CD4-positive, alpha-beta T cell treated with Interleukin-2 at 100 ng/mL for 4 hours (primary cell): Measurements from ENCODE around the gene PRR23E.

Experiments used
- DNase-seq: peaks from one replicate; pipeline ENCODE4 v3.0.0-alpha.2; 2020; ENCODE audit warnings: low spot score

Gene PRR23E

DNA sequence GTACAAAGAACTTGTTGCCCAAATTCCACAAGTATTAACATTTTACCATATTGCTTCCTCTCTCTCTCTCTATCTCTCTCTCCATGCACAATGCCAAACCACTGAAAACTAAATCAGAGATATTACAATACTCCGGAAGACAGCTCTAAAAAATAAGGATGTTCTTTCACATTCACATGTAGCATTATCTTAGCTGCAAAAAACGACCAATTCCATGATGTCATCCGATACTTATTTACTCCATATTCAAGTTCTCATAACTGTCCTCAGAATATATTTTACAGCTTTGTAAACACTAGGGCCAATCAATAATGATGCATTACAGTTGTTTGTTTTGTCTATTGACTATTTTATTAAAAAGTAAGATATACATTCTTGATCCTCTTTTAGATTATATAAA is 7.7 kb upstream of the PRR23E start:
- DNase-seq: no peak

DNA sequence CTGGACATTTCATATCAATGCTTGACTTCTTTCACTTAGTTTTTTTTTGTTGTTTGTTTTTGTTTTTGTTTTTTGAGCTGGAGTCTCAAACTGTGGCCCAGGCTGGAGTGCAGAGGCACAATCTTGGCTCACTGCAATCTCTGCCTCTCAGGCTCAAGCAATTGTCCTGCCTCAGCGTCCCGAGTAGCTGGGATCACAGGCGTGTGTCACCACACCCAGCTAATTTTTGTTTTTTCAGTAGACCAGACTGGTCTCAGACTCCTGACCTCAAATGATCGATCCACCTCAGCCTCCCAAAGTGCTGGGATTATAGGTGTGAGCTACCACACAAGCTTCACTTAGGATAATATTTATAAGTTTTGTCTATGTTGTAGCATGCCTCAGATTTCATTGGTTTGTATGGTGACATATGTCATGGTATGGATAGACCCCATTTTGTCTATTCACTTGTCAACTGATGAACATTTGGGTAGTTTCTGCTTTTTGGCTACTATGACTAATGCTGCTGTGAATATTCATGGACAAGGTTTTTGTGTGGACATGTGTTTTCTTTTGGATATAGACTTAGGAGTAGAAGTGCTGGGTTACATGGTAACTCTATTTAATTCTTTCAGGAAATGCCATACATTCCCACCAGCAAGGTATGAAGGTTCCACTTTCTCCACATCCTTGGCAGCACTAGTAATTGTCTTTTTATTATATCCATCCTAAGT is 6.8 kb upstream of the PRR23E start:
- DNase-seq: no peak

DNA sequence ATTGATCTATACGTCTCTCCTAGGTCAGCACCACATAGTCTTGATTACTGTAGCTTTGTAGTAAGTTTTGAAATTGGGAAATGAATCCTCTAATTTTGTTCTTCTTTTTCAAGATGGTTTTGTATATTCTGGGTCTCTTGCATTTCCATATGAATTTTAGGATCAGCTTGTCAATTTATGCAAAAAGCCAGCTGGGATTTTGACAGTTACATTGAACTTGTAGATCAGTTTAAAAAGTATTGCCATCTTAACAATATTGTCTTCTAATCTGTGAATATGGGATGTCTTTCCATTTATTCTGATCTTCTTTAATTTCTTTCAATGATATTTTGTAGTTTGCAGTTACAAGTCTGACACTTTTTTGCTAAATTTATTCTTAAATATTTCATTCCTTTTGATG is 5.6 kb upstream of the PRR23E start:
- no peak for DNase-seq

GRCh38 chr3:127193341-127193740 is 410 bp downstream of the PRR23E start:
- no peak for DNase-seq

GRCh38 chr3:127193775-127194174 is 844 bp downstream of the PRR23E start:
- no peak for DNase-seq

DNA sequence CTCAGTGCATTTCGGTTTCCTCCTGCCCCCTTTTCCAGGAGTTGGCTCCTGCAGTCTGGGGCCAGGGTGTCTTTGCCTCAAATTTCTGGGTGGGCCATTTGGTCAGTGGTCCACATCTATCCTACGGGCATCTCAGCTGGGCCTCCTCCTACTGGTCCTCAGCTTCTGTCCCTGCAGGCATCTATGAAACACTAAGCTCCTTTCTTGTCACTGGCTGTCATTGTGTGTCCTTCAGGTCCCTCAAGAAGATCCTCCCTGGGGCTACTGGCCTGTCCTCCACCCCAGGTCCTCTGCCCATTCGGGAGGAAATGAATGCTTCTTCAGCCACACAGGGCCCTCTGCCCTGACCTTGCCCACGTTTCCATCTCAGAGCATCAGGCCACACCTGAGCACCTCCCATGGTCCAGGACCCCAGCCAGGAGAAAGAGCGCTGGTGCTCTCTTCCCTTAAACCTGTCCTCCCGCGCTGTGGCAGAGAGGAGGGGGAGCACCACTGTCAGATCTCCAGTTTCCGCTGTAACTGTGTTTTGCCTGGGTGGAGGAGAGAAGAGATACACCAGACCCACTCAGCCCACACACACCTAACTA is 1.8 kb downstream of the PRR23E start:
- no peak for DNase-seq

- DNase-seq: no peak
Measured at GRCh38 chr3:127195417-127195816, 2.5 kb downstream of the PRR23E start.

DNA sequence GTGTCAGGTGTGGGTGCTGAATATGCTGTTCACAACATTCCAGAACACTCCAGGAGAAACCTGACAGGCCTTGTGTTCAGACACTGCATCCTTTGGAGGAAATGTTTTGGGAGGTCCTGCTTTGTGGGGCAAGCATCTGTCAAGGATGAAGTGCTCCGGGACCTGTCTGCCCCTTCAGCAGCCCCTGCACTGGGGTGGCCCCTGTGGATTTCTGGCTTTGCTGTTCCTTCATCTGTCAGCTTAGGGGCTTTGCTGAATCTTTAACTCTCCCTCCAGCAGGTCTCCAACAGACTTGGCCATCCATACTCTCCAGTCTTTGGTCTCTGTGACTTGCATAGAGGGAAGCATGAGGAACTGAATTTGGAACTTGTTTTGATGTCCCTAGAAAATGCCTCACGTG is 3.1 kb downstream of the PRR23E start:
- DNase-seq: no peak

GRCh38 chr3:127196466-127197299 is 3.8 kb downstream of the PRR23E start:
- no peak for DNase-seq

GRCh38 chr3:127197300-127198189 is 4.6 kb downstream of the PRR23E start:
- no peak for DNase-seq

GRCh38 chr3:127200086-127200691 is 7.3 kb downstream of the PRR23E start:
- DNase-seq: no peak

DNA sequence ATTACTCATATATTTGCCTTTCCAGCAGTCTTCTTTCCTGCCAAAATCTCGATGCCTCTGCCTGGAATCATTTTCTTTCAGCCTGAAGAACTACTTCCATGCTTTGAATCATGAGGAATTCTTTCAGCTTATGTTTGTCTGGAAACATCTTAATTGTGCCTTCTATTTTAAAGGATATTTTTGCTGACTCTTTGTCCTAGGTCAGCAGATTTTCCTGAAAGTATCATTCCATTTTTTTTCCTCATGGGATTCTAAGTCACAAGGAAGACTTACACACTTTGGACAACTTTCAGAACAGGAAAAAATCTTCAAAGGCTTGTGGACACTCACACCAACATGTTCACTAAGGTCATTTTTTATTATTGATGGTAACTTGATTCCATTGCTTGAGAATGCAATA is 10.1 kb downstream of the PRR23E start:
- DNase-seq: no peak

- no peak for DNase-seq
Measured at GRCh38 chr3:127204841-127205582, 12.1 kb downstream of the PRR23E start.

GRCh38 chr3:127206154-127206553 is 13.2 kb downstream of the PRR23E start:
- DNase-seq: no peak

DNA sequence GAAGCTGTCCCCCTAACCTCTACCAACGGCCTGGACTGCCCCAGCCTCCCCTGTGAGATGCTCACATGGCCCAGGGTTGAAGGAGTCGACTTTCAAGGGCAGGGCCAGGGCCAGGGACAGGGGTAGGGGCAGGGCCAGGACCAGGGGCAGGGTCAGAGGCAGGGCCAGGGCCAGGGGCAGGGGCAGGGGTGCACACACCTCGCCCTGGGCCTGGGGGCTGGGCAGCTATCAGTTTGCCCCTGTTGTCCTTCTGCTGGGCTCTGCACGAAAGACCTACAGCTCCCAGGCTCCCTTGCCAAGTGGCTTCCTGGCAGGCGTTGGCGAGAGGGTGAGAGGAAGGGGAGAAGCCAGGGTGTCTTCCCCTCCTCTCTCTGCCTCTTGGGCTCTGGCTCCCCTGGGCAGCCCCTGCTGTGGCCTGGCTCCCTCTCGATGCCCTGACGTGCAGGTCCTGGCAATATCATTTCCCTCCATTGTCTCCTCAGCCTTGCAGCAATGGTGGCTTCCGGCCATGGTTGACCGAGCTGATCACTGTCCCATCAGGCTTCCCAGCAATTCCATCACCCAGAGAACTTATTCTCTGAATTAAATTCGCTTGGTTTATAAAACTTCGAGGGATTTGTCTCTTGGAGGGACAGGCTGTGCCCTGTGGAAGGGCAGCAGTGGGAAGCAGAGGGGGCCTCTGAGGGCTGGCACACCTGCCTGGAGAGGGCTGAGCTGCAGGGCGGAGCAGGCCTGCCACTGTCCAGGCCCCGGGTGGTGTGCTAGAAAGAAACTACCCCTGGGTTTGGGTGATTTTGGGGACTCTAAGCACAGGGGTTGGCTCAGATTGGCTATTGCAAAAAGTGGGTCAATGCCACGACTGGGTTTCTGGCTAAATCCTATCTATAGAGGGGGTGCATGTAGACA is 13.9 kb downstream of the PRR23E start:
- no peak for DNase-seq

DNA sequence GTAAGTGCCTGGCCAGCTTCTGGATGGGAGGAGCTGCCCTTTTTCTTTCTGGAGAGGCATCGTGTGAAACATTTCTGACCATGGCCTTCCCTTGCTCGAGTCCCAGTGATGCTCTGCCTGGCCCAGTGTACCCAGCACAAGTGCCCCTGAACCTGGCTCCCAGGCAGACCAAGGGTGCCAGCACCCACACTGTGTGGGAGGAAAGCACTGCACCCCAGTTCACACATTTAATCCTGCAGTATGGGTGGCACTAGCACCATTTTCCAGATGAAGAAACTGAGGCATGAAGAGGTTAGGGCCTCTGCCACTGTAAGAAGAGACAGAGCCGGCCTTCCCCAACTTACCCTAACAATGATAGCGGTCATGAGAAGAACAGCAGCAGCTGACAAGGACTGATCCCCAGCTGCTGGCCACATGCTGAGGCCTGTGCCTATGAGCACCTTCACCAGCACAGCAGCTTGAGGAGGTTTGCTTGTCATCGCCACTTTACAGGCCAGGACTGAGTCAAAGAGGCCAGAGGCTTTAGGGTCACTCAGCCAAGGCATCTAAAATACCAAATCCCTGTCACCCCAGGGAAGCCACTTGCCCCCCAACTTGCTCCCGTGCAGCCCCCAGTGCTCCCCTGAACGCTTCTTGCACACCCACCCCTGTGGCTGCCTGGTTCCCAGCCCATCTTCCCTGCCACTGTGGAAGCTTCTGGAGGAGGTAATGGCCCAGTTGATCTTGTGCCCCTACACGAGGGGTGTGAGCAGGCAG is 15.0 kb downstream of the PRR23E start:
- no peak for DNase-seq

GRCh38 chr3:127208483-127209100 is 15.7 kb downstream of the PRR23E start:
- DNase-seq: no peak

DNA sequence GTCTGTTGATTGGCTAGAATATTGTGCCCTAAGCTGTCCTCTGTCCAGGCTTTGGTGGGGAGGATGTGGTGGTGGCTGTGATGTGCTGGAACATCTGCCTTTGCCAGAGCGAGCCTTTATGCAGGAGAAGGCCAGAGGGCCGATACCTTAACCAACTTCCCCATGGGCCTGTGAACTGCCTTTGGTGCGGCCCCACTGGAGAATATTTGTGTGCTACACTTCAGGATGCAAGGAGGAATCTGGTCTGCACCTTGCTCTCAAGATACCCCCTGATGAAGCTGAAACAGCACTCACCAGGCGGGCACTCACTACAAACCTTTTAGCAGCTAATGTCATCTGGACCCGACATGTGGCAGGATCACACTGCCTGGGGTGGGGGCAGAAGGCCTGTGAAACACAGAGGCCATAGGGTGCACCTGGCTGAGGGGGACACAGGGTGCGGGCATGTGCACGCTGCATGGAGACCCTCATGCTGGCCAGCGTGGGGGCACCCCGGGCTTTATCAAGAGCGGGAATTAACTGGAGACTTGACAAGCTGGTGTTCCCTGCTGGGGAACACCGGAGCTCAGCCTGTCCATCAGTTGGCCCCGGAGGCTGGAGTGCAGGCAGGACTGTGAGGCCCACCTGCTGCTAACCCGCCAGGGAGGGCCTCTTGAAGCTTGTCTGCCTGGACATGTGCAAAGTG is 16.4 kb downstream of the PRR23E start:
- no peak for DNase-seq
